HG03342 (cell line): ENCODE measurements around the gene VILL.

ENCODE experiments used
- ATAC-seq: cut with Tn5 transposase; IDR thresholded peaks from one replicate; pipeline ENCODE4 v1.9.1; 2021; ENCODE audit warnings: mild to moderate bottlenecking, moderate library complexity; ENCODE audit not compliant: unreplicated experiment

The VILL gene

DNA sequence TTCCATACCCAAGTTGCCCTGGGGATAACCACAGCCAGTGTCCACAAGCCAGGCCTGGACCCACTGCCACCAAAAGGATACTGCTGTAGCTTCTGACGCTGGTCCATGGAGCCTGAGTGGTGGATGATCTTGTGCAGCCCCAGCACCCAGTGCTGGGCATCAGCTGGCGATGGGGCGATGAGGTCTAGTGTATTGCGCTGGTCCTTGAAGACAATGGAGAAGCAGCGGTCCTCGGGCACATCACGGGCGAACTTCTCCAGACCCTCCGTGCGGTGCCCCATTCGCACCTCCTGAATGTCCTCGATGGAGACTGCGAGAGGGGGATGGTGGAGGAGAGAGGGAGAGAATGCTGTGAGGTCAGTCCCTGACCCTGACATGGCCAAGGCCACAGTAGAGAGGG, 25.8 kb downstream of the VILL start:
- no peak for ATAC-seq

DNA sequence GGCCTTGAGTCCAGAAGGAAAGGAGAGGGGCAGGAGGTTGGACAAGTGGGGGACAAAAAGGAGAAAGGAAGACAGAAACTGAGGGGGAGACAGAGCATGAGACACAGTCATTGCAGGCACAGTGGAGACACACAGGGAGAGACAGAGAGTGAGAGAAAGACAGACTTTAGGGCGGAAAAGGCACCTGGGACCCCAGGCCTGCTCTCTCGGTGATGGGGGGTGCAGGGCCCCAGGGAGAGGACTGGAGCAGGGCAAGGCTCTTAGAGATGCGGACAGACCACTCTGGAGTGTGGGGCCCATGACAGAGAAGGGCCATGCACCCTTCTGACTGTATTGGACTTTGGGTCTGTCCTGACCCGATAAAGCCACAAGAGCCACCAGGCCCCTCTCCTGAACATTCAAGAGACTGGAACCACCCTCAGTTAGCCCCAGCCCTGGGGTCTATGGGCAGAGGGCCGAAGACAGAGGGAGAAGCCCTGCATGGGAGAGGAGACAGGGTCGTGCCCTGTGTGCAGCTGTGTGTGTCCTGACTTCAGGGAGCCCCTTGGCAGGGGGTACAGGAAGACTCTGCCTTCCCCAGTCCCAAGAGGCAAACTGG, 26.4 kb downstream of the VILL start:
- no peak for ATAC-seq

DNA sequence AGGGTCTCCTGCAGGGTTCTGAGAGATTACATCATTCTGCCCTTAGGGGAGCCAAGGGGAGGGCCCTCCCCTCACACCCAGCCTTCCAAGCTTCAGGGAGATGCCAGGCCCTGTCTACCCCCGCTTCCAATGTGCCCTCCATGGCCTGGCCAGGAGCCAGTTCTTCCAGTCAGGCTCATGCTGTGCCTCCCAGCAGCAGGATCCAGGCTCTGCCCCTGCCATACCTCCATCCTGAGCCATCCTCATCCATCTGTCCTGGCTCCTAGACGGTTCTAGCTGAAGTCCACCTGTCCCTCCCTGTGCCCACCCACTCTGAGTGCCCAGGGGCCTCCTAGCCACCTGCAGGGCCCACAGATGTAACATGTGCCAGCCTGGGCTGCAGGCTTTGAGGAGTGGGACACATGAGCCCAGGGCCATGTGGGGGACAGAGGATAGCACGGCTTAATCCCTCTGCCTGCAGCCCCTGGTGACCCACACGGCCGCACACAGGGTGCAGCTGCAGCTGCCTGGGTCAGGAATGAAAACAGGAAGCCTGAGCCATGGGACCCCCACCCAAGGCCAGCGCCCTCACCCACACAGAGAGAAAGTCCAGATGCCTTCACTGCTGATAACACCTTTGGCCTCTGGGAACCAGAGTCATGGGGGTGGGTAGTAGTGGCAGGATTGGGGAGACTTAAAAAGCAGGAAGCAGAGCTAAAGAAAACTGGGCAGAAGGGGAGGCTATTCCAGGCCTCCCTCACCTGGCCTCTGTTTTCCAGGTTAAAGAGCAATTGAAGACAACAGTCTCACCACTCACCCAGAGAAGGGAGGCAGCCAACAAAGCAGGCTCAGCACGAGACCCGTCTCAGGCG, 27.1 kb downstream of the VILL start:
- ATAC-seq = no peak

DNA sequence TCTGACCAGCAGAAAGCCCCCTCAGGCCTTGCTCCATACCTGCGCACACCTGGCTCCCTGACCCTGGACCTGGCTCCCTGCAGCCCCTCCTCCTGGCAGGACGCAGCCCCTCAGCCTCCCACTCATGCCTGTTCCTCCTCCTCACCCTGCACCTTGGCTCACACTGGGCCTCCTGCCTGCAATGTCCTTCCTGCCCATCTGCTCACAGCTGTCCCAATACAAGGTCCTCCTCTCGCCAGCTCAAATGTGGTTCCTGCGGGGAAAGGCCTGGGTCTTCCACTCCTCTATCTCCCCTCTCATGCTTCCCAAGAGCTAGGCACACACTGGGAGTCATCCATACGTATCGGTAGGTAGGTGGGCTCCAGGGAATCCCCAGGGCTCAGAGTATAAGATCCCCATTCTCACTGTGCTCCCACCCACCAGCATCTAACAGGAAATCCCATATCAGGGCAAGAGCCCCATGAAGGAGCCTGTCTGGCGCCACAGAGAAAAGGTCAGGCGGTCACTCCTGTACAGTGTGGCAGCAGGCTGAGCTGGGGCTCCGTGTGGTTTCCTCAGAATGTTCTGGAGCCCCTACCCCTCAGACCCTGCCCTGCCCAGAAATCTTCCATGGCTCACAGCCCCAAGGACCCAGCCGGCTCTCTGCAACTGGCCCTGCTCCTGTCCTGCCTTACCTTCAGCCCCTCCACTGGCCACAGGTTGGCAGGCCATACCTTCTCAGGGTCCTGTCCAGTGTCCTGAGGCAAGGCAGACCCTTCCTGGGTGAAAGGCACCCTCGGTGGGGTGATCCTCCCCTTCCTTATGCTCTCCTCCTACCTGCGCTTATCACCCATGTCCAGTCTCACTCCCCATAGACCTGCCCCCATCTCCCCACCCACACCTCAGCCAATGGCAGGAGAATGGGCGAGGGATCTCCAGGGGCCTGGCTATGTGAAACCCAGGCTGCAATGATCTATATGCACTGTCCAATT, 28.0 kb downstream of the VILL start:
- ATAC-seq = no peak

DNA sequence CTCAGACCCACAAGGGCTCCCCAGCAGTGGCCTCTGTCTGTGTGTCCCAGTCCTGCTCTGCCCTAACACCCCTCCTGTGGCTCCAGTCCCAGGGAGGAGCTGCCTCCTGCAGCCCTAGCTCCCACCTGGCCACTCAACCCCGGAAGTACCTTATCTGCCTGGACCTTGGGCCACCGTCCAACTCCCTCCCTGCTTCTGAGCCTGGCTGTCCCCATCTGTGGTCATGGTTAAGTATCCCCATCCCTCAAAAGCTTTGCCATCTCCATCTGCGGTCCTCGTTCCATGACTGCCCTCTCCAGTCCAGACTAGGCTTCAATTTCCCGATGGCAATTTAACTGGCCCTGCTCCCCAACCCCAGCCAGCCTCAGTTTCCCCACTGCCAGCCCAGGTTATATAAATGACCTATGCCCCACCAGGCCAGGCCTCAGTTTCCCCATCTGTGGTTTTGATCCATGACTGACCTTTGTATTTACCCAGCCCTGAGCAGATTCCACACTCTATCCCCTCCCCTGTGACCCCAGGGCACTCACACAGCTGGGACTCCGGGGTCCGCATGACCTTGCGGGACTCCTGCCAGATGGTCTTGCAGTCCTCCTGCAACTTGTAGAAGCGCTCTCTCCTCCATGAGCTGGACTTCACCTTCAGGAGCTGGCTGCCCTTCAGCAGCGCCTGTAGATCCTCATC, 29.2 kb downstream of the VILL start:
- no peak for ATAC-seq

DNA sequence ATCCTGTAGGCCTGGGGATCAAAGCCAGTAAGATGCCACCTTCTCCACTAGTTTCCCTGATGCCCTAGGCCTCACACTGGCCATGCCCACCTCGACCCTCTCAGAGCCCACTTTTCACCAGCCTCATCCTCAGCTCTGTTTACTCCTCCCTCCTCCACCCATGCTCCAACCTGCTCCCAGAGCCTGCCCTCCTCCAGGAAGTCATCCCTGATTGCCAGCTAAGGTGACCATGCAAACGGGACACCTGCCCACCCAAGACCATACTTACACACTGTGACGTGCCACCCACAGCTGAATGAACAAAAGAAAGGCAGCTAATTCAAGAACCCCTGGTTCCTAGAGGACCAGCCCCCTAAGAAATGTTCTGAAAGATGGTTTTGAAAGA, 29.7 kb downstream of the VILL start:
- no peak for ATAC-seq

DNA sequence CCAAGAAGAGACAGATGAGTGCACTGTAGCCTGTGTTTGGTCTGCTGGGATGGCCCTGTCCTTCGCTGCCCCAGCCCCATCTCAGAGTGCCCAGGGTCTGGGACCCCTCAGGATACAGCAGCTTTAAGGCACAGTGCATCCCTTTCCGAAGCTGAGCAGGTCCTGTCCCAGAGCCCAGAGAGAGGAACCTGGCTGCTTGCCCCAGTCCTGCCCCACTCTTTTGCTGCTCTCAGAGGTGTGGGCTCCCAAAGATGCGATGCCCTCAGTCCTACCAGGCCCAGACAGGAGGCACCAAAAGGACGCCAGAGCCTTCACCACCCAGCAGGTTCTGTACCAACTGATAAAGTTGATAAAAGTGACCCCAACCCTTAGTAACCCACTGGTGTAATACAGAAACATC, 30.6 kb downstream of the VILL start:
- ATAC-seq = no peak

DNA sequence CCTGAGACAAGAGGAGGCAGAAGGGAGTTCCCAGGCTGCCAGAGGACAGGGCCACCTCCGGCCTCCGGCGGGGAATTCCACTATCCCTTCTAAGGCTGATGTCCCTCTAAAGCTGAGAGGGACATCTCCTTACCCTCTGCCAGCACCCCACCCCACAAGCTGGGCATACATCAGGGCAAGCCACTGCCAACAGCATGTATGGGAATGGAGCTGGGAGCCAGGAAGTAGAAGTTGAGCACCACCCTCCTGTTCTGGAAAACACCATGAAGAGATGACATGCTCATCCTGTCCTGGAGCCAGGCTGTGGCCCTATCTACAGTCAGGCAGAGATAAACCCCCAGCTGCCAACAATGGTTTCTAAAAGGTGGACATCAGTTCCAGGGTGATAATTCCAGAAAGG, 31.7 kb downstream of the VILL start:
- ATAC-seq = no peak

DNA sequence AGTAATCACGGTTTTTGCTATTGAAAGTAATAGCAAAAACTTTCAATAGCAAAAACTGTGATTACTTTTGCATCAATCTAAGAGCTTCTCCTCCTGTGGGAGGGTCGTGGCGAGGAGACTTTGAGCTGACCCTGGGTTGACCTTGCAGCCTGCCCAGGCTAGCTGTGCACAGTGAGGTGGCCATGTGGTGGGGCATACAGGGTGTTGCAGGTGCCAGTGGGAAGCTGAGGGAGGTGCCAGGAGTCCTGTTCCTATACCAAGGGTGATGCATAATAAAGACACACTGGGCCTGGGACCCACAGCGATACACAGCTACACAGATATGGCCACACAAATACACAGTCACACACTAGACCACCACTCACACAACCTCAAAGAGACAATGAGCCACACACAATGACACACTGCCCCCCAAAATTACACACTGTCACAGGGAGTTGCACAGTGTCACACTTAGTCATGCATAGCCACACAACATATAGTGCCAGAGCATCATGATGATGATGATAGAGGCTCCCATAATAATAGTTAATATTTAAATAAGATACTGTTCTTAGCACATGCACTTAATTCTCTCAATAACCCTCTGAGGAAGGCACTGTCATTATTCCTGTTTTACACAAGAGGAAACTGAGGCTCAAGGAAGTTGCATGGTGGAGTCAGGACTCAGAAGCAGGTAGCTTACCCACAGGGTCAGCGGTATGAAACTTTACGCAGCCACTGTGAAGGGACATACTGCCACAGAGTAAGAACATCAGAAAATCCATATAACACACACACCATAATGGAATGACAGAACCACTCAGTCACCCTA, 32.5 kb downstream of the VILL start:
- ATAC-seq = no peak

DNA sequence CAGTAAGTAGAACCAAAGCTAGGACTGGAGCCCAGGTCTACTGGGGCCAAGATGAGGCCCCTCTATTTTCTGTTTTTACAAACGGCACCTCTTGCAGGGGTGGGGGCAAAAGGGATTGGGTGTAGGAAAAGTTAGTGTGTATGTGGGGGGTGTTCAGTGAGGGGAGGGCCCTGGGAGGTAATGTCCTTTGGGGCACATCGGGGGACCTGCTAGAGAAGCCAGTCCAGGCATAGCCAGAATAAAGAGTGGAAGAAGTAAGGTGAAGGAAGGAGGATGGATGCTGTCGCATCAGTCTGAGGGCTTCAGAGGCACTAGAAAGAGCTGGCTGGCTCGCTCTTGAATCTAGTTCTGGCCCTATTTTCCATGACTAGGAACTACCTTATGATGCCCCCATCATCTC, 36.3 kb downstream of the VILL start:
- no peak for ATAC-seq

DNA sequence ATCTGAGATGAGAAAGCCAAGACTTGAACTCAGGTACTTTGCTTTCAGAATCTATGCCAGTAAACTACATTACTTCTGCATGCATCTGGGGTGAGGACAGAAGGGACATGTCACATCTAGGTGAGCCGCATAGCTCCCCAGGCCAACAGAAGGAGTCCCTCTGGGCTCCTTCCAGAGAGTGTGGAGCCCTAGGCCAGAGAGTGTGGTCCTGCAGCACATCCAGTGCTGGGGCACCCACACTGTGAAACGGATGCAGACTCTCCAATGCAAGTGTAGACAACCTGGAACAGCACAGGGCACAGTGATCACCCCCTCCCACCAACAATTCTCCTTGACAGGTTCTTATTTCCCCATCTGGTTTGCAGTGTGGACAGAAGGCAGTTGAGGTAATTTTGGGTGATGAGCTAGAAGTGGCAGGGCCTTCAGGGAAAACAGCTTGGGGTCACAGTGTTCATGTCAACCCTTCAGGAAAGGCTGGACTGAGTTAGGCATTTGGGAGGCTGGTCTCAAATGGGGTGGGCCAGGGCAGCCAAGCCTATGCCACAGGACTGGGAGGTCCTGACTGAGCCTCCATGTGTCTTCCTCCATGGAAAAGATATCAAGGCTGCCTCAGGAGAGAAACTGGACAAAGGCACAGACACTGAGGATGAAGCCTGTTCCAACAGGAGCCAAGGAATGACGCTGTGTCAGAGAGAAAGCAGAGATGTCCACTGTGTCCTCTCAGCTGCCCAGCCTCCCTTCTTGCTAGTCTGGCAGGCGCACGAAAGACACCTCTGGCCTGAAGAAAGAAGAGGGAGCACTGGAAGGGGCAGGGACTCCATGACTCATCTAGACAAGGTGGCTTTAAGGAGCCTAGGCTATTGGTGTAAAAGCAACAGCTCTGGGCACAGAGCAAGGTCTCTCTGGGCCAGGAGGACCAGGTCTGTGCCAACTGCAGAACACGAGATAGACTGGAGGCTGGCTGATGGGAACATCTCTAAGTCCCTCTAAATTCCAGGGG, 37.2 kb downstream of the VILL start:
- ATAC-seq = no peak

DNA sequence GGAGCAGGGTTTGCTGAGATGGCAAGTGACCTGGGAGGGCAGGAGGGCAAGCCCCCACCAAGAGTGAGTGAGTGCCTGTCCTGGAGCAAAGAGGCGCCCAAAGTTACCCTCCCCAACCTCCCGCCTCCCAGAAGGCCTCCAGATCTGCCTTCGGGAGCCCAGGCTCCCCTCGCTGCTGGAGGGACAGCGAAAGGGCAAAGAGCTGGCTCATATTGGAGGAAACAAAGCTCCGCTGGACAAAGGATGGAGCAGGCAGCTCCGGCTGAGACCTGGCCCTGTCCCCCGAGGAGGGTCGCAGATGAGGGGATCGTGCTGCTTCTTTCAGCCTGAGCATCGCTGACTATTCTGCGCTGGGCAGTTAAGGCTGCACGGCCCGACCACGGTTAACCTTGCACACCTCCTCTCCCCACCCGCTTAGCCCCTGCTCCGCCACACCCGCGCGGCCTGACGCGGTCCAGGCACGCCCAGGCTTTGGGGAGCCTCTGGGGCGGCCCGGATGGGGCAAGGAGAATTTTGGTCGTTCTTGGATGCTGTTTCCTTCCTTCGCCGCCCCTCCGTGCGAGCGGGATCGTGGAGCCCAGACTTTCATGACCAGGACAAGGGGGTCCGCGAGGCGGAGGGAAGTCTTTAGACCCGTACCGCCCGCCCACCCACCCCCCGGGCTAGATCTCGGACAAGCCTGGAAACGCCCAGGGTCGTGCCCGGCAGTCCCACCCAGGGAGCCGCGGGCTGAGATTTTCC, 38.2 kb downstream of the VILL start:
- ATAC-seq = no peak

DNA sequence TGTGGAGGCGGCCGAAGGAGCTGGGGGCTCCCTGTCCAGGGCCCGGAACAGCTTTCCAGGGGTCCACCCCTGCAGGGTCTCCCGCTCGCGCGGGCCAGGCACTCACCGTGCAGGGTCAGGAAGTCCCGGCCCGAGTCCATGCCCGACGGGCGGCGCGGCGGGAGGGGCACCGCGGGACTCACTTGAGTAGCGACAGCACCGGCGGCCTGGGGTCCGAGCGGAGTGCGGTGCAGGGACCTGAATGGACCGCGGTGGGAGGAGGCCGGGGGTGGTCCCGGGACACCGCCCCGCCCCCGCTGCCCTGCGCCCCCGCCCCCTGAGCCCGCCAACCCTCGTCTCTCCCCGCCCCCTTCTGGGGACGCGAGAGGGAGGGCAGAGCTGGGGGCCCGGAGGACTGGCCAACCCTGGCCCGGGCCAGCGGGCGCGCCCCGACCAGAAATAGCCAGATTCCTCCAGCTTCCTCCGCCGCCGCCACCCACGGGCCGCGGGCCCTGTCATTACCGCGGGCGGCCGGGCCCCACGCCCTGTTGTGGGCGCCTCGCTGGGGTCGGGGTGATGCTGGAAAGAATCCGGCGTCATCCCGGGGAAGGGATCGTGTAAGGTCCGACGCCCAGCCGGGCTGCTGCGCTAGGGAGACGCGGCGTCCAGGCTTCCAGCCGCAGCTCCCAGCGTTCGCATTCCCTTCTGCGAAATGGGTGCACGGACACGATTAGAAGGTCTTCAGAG, 39.0 kb downstream of the VILL start, which contains the start of gene PLCD1:
PLCD1 (minus strand) TSS at position 243 of the 726 bp plus-strand sequence; CDS start at position 140, 103 bp downstream.
- no peak for ATAC-seq

DNA sequence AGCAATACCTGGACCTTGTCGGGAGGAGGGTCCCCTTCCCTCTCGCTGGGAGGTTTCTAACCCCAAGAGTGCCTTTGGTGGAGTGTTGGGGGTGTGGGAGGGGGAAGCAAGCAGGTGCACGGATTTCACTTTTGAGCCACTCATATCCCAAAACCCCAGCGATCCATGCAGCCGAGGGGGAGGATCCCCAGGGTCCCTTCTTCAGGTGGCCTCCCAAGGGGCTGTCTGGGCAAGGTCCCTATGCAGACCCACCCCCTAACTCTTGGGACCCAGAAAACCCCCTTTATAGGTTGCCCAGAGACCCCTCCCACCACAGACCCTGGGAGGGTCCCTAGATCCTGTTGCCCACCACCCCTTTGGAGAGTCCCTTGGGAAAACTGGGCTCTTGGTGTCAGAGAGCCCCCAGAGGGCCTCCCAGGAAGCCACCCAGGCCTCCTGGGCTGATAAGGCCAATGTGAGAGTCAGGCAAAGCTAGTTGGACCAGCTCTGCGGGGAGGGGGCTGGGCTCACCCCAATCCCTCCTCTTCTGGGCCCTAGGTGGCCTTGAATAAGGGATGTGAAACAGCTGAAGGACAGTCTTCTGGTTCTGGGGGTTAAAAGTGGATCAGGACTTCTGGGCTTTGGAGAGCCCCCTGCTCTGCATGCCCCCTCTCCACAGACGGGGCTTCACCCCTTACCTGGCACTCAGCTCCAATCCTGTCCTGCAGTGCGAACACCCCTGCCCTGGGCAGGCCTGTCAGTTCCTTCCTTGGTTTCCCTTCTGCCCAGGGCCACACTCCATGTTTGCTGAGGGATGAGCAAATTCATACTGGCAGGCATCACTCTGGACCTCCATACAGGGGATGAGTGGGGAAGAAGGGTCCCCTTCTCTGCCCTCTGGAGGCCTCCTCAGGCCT, 39.8 kb downstream of the VILL start:
- no peak for ATAC-seq

DNA sequence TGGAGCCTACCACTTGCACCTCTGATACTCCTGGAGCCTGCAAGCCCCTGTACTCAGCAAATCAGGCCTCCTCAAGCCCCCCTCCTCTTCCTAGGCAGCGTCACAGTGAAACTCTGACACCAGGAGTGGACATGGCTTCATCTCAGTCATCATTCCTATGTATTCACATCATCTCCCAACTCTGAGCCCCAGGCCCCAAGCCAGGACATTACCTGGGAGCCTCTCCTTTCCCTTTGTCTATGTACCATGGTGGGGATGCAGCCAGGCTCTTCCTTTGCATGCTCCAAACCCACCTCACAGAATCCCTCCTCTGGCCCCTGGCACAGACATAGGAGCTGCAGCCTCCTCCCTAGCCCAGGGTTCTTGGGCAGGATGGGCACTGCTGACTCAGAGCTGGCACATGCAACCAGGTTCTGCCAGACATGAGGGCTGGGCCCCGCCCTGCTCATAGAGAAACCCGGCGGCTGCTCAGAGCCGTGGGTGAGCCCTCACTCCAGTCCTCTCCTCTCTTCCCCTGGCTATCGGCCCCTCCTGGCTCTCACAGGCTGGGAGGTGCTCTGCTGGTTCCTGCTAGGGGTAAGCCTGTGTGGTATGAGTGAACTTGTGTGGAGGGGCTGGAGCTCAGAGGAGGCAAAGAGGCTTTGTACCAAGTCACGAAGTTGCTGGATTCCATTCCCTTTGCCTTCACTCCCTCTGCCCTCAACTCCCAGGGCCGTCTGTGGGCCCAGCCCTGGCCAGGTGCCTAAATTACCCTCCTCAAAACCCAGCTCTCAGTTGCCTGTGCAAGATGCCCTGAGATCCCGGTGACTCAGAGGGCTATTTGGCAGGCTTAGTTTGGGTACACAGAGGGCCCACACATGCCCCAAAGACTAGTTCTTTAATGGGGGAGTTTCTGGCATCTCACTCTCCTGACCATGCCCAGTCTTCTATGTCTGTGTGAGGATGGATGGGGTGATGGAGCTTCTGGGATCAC, 40.7 kb downstream of the VILL start:
- no peak for ATAC-seq
